Ovary (tissue), 3 donors: ENCODE data around the gene NKD2.

Experiments
- CTCF ChIP-seq, 3 donors: fragments of 450-650 bp in 2 of 3; fragments of 200-600 bp in 1 of 3; IDR thresholded peaks; one replicate each; pipeline versions ENCODE4 v1.5.1 to v1.8.0; 2016 to 2022; ENCODE audit warnings: antibody characterized with exemption in 3 of 3, mild to moderate bottlenecking in 1 of 3
- EP300 ChIP-seq: sonication (generic); formaldehyde crosslinking; IDR thresholded peaks from one replicate; pipeline ENCODE4 v1.6.1; 2017; ENCODE audit warnings: antibody characterized with exemption
- POLR2A ChIP-seq: fragments of 450-650 bp; IDR thresholded peaks from one replicate; pipeline ENCODE4 v1.6.1; 2017; ENCODE audit warnings: antibody characterized with exemption, mild to moderate bottlenecking, moderate library complexity
- donor health status: DM: no; HTN: no; CAD: no.

DNA sequence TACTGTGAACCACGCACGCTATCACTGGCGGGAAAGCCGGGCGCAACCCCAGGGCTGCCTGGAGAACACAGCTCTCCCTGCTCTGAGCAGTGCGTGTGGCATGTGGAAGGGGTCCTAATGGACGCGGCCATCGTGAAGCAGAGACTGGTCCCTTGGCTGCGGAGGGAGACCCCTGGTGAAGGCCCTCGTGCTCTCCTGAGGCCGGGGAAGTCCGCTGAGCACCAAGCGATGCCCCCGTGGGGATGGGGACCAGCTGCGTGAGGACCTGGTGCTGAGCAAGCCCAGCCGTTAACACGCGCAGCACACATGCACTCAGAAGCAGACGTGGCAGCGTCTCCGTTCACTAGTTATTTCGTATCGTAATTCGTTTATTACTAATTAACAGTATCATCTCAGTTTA lies 78.8 kb downstream of the NKD2 start:
- TF ChIP-seq POLR2A (no peak), CTCF (IDR thresholded peaks at IDR 0.05) (no peak), EP300 (no peak)
